Lung (tissue), 16 donors: ENCODE results near the gene EBF4. TPM values are rescaled to one million over a fixed set of nuclear protein-coding genes. Genes with fewer than 3 reads are reported as not detected.
A peak's percentile ranks its signal among the peaks of the same experiment; 100 is the strongest.

Experiments used
- ATAC-seq: fragments of 200-7000 bp; cut with Tn5 transposase; one replicate; pipeline ENCODE4 v1.9.1; 2020; ENCODE audit warnings: moderate number of reproducible peaks; ENCODE audit not compliant: insufficient read depth, low FRiP score
- DNase-seq, 3 donors: peaks; one replicate each; pipeline ENCODE4 v3.0.0-alpha.2; 2013 to 2017
- H3K27ac ChIP-seq, 2 donors: one replicate each; pipeline ENCODE4 v1.5.1; 2013; ENCODE audit warnings: mild to moderate bottlenecking in 2 of 2, moderate library complexity in 2 of 2, control low read depth in 1 of 2, inconsistent platforms in 1 of 2, low read depth in 1 of 2, low read length in 1 of 2
- H3K27me3 ChIP-seq, 3 donors: one replicate each; pipeline ENCODE4 v1.5.1; 2013; ENCODE audit warnings: low read length in 2 of 3; ENCODE audit not compliant: control insufficient read depth in 3 of 3, insufficient read depth in 3 of 3
- H3K36me3 ChIP-seq, 4 donors: one replicate each; pipeline ENCODE4 v1.5.1; 2013; ENCODE audit warnings: low read length in 4 of 4, mild to moderate bottlenecking in 1 of 4, moderate library complexity in 1 of 4; ENCODE audit not compliant: control insufficient read depth in 4 of 4, insufficient read depth in 4 of 4
- H3K4me1 ChIP-seq, 5 donors: one replicate each; pipeline ENCODE4 v1.5.1; 2013; ENCODE audit warnings: low read length in 5 of 5, mild to moderate bottlenecking in 2 of 5, moderate library complexity in 1 of 5; ENCODE audit not compliant: control insufficient read depth in 5 of 5, insufficient read depth in 5 of 5
- H3K4me3 ChIP-seq: one replicate; pipeline ENCODE4 v1.5.1; 2013; ENCODE audit warnings: mild to moderate bottlenecking, control low read depth, moderate library complexity
- H3K9ac ChIP-seq, 2 donors: one replicate each; pipeline ENCODE4 v1.5.1; 2013; ENCODE audit warnings: low read length in 2 of 2, control low read depth in 1 of 2; ENCODE audit not compliant: insufficient read depth in 1 of 2
- H3K9me3 ChIP-seq, 4 donors: one replicate each; pipeline ENCODE4 v1.5.1; 2013; ENCODE audit warnings: low read length in 3 of 4, mild to moderate bottlenecking in 1 of 4, moderate library complexity in 1 of 4; ENCODE audit not compliant: control insufficient read depth in 4 of 4, insufficient read depth in 3 of 4
- WGBS, 2 donors: extraction: QIAGEN DNeasy Blood & Tissue Kit; methylation state at CpG; one replicate each; pipeline ENCODE4 v1.1.7; 2013; 5-methylcytosine and 5-hydroxymethylcytosine counted together
- long read RNA-seq, 5 donors: transcript quantifications; one replicate each; lab custom pipeline, GENCODE V29; 2026
- polyA plus RNA-seq, 2 donors: library from polyadenylated mRNA; stranded (reverse); fragments of 200-250 nt; gene quantifications; one replicate each; pipeline ENCODE4 v1.2.1, GENCODE V29; 2013
- total RNA-seq, 2 donors: library from RNA; depleted of rRNA in 1 of 2; stranded (reverse); fragments of >200 nt in 1 of 2; gene quantifications; one replicate each; pipeline ENCODE4 v1.2.1, GENCODE V29; 2014 to 2021
- TF ChIP-seq, protein P1 (sequence below): IDR thresholded peaks from 2 replicates; pipeline ENCODE4 v1.5.1; 2012; ENCODE audit warnings: mild to moderate bottlenecking; ENCODE audit errors: control extremely low read depth, extremely low read depth
- donor health status: control.
- donor health status: control.
- donor health status: Bipolar disorder and iron deficiency.
- donor health status: healthy.
- donor health status: DM: yes; HTN: yes; CAD: no.

Gene EBF4
- total RNA-seq (10 to 100 TPM in 1 of 2 donors, 1 to 10 TPM in 1; 8.2 to 15.8 TPM), polyA plus RNA-seq (1 to 10 TPM; 5.8 to 6.5 TPM)
- long read RNA-seq, donor 1, partial matches to known transcripts = 13 of 19 reads
- long read RNA-seq, donor 1, other reads (novel, unspliced or antisense) = 0 of 19 reads
- long read RNA-seq, donor 2, partial matches to known transcripts = 0 of 2 reads
- long read RNA-seq, donor 2, other reads (novel, unspliced or antisense) = 0 of 2 reads
- long read RNA-seq, donor 3, partial matches to known transcripts = 0 of 2 reads
- long read RNA-seq, donor 3, other reads (novel, unspliced or antisense) = 0 of 2 reads
- long read RNA-seq, donor 4, partial matches to known transcripts = 7 of 11 reads
- long read RNA-seq, donor 4, other reads (novel, unspliced or antisense) = 0 of 11 reads
- long read RNA-seq, donor 5, partial matches to known transcripts = 11 of 16 reads
- long read RNA-seq, donor 5, other reads (novel, unspliced or antisense) = 0 of 16 reads

GRCh38 chr20:2692036-2692885, at the start of gene EBF4:
TSS of gene EBF4 (plus strand) at chr20:2692780. CDS start at chr20:2693646, 866 bp downstream.
- peak within 1 kb of the TSS; percentile 48 for H3K4me3 ChIP-seq
- H3K9me3 ChIP-seq = no peaks in the 10 kb centered on the region
- ATAC-seq (no peak), DNase-seq (peak; percentile 63 to 80 (median 76))
- H3K4me1 ChIP-seq = peaks cover 0 to 14% (median 2%) of the 10 kb centered on the region in 5 donors
- no peaks in the 10 kb centered on the region for H3K36me3 ChIP-seq
- WGBS, 2 donors = 3 to 9% methylated on average over 43 to 106 of the region's 106 CpGs
- H3K27ac ChIP-seq = peak within 1 kb of the TSS; percentile 61 to 67
- peak within 1 kb of the TSS; percentile 12 to 16 for H3K9ac ChIP-seq
- TF ChIP-seq, protein P1, sequence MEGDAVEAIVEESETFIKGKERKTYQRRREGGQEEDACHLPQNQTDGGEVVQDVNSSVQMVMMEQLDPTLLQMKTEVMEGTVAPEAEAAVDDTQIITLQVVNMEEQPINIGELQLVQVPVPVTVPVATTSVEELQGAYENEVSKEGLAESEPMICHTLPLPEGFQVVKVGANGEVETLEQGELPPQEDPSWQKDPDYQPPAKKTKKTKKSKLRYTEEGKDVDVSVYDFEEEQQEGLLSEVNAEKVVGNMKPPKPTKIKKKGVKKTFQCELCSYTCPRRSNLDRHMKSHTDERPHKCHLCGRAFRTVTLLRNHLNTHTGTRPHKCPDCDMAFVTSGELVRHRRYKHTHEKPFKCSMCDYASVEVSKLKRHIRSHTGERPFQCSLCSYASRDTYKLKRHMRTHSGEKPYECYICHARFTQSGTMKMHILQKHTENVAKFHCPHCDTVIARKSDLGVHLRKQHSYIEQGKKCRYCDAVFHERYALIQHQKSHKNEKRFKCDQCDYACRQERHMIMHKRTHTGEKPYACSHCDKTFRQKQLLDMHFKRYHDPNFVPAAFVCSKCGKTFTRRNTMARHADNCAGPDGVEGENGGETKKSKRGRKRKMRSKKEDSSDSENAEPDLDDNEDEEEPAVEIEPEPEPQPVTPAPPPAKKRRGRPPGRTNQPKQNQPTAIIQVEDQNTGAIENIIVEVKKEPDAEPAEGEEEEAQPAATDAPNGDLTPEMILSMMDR = no peak
- H3K27me3 ChIP-seq = peaks cover 0 to 43% (median 4%) of the 10 kb centered on the region in 3 donors

DNA sequence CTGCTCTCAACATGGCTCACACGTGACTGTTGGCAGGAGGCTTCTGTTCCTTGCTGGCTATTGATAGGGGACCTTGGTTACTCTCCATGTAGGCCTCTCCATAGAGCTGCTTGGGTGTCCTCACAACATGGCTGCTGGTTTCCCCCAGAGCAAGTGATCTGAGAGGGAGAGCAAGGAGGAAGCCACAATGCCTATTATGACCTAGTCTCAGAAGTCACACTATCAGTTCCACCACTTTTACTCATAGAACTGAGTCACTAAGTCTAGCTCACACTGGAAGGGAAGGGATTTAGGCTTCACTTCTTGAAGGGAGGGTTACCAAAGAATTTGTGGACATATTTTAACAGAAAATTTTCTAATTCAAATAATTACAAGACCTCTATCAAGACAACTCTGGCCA, 48.9 kb upstream of the EBF4 start:
- Histone ChIP-seq H3K4me1 (no peaks in the 10 kb centered on the region), H3K9ac (no peak overlapping the region), H3K4me3 (no peak overlapping the region), H3K36me3 (peaks cover 0 to 2% (median 0%) of the 10 kb centered on the region in 4 donors), H3K27me3 (no peaks in the 10 kb centered on the region), H3K27ac (no peak overlapping the region), H3K9me3 (peaks cover 0 to 2% (median 0%) of the 10 kb centered on the region in 4 donors)
- no peak for ATAC-seq
- no peak for DNase-seq
- TF ChIP-seq, protein P1 = no peak
- 96 to 100% methylated on average over 1 of the region's 1 CpG for WGBS, 2 donors

DNA sequence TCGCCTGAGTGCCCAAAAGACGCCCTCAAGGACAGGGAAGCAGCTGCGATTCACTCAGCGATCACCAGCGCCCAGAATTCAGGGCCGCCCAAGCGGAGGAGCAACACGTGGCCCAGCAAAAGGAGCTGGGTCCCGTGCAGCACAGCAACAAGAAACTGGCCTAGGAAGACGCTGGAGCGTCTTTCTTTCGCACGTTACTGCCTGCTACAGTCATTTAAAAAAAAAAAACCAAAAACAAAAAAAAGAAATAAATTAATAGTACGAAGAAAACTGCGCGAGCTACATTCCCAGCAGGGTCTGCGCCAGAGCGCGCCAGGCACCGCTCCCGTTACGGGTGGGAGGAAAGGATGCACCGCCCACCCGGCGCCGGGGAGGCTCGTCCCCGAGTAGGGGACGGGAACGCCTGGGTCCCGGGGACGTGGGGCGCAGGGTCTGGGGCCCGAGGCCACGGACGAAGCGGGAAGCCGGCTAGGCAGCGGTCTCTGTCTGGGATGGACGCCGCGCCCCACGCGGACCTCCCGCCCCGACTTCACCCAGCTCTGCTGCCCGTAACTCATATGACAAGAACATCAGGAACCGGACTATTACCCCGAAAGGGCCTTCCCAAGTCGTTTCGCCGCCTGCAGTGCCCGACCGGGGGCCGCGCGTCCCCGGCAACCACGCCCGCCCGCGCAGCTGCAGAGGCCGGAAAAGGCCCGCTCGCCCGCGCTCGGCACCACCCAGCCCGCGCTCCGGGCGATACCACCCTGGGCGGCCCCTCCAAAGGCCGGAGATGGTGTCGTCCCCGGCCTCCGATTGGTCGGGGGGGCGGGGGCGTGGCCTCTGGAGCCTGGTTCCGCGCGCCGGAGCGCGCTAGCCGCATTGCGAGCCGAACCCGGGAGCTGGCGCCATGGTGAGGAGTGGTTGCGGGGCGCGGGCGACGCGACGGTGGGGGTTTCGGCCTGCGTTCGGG, 40.5 kb upstream of the EBF4 start, which contains the start of gene NOP56:
TSS of gene NOP56 (plus strand) at position 861 of the 952 bp plus-strand sequence. CDS start at position 890, 29 bp downstream.
- peak; percentile 94 to 97 (median 96) for DNase-seq
- peak within 1 kb of the TSS; percentile 92 to 95 for H3K27ac ChIP-seq
- H3K9me3 ChIP-seq = no peaks in the 10 kb centered on the region
- H3K36me3 ChIP-seq = peaks cover 14 to 37% (median 31%) of the 10 kb centered on the region in 4 donors
- ATAC-seq = peak; percentile 99
- peak within 1 kb of the TSS; percentile 92 for H3K4me3 ChIP-seq
- TF ChIP-seq, protein P1 = no peak
- peak within 1 kb of the TSS; percentile 74 to 76 for H3K9ac ChIP-seq
- 0% methylated on average over 92 to 101 of the region's 101 CpGs for WGBS, 2 donors
- H3K27me3 ChIP-seq = no peaks in the 10 kb centered on the region
- H3K4me1 ChIP-seq = peaks cover 0 to 20% (median 3%) of the 10 kb centered on the region in 5 donors
